ENCODE results near the gene EIF2S1.
A peak's percentile ranks its signal among the peaks of the same experiment; 100 is the strongest.
"Not testable (repeated sequence)": the region's sequence is repeated elsewhere in the genome, so short reads cannot be mapped to it uniquely, and the experiment has no call there.

EIF2S1 gene

DNA sequence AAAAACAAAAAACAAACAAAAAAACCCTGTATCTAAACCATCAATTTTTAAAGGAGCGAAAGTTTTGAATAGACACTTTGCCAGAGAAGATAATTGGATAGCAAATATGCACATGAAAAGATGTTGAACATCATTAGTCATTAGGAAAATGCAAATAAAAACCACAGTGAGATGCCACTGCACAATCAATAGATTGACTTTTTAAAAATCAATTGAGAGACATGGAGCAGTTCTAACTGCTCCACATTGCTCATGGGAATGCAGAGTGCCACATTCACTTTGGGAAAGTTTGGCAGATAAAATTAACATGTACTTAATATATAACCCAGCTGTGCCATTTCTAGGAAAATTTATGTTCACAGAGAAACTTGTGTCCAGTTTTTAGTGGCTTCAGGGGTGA lies 12.7 kb downstream of the EIF2S1 start:
- DNase-seq, result no peak

DNA sequence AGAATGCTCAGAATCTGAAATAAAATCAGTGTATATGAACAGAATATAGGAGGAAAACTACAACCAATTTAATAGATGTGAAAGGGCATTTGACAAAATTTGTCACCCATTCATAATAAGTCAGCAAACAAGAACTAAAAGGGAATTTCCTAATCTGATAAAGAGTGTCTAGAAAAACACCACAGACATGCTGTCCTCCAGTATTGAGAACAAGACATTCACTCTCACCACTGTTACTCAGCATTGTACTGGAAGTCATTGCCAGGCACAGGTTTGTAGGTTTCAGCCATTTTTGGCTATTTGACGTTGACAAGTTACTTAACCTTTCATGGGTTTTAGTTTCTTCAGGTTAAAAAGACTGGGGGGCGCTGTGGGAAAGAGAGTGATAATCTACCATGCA lies 13.2 kb downstream of the EIF2S1 start:
- no peak for DNase-seq

DNA sequence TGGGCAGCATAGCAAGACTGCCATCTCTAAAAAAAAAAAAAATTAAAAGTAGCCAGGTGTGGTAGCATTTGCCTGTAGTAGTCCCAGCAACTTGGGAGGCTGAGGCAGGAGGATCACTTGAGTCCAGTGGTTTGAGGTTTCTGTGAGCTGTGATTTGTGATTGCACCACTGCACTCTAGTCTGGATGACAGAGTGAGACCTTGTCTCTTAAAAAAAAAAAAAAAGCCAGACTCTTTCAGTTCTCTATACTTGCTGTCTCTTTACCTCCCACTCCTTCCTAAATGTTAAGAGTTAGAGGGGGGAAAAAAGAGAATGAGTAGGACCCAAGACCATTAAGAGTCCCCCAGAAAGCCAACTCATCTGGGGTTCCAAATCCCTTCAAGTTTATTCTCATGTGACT lies 17.8 kb downstream of the EIF2S1 start:
- no peak for DNase-seq

DNA sequence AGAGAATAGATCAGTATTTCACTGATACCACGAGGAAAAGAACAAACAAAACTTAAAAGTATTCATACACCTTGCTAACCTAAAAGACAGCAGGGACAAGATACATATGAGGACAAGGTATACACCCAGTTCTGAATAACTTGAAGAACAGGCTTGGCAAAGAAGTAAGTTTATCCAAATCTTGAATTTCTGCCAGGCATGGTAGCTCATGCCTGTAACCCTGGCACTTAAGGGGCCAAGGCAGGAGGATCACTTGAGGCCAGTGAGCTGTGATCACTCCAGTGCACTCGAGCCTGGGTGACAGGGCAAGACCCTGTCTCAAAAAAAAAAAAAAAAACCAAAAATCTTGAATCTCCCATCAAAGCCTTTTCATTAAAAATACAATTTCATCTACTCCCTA lies 25.0 kb downstream of the EIF2S1 start:
- no peak for DNase-seq

DNA sequence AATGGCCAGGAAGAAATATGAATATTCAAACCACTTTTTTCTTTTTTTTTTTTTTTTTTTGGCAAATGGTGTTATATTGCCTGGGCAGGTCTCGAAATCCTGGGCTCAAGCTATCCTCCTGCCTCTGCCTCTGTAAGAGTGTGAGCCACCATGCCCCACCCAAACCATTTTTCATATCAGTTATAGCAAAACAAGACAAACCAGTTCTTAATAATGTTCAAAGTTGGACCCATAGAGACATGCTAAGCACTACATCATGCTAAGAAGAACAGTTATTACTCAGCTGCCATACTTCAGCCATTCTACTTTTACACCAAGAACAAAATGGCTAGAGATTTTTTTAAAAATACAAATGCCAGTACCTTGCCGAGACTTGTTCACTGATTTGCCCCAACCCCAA lies 25.5 kb downstream of the EIF2S1 start:
- DNase-seq, result no peak

DNA sequence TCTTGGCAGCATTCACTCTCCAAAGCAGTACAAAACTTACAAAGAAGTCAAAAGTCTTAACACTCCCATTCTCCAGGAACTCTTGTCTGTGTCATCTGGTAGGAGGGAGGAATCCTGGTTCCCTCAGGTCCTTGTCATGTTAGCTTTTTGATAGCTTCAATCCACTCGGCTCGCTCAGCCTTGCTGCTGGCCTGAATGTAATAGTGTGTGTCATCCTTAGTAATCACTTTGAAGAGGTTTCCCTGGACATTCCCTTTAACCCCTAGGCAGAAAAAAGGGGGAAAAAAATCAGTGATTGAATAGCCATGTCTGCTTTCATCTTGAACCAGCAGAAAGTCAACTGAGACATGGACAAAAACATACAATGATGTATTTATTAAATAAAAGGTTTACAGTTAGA lies 27.1 kb downstream of the EIF2S1 start:
- DNase-seq, result no peak

DNA sequence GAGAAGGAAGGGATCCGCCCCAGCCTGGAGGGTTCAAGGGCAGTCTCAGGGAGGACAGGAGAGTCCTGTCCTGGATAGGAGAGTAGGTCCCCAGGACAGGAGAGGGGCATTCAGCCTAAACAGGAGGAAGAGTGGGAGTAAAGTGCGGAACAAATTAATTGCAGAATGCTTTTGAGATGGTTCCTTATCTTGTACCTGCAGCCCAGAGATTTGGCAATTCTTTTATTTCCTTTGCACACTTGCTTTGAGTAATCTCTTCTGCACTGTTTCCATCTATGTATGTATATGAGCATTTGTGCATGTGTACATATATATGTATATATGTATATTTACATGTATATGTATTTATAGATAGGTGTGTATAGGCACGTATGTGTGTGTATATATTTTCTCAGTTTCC lies 29.1 kb downstream of the EIF2S1 start:
- no peak for DNase-seq

DNA sequence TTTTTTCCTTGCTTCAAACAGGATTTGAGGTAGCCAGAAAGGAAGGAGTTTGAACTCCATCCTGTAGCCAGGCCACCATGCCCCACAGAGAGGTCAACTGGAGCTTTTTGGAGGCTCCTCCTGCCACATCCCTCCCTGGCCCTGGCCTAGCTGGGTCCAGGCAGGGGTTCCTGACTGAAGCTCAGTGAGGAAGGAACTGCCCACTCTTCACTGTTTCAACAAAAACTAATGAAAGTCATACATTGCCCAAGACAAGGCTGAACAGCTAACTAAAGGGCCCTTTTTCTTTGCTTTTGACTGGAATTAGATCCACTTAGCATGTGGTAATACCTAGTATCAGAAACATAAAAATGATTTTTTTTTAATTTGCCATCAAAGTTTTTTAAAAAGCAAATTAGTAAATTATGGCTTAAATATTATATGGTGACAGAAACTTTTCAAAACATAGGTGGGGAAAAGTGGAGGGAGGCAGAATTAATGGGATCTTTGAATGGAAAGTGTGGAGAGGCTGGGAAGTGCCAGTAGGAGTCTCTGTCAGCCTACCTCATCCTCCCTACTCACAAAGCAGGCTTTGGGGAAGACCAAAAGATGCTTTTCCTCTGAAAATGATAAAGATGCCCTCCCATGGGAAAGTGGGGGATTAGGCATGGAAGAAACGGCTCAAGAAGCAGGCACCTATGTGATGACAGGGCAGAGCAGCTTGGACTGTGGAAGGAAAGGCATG lies 29.8 kb downstream of the EIF2S1 start:
- DNase-seq, result no peak

DNA sequence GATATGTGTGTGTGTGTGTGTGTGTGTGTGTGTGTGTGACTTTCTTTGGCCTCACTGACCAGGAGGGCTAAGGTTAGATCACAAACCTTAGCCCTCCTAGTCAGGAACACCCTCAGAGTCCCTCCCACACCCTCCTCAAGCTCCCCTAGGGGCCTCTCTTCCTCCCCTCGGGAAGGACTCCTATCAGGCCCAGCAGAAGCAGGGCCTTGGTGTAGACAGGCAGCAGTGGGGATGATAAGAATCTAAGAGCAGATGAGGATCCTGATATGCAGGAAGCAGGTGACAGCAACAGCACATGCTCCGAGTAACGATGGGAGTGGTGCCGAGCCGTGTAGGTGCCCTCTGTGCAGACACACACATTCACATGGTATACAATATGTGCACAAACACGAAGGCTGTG lies 31.1 kb downstream of the EIF2S1 start:
- DNase-seq, result no peak

DNA sequence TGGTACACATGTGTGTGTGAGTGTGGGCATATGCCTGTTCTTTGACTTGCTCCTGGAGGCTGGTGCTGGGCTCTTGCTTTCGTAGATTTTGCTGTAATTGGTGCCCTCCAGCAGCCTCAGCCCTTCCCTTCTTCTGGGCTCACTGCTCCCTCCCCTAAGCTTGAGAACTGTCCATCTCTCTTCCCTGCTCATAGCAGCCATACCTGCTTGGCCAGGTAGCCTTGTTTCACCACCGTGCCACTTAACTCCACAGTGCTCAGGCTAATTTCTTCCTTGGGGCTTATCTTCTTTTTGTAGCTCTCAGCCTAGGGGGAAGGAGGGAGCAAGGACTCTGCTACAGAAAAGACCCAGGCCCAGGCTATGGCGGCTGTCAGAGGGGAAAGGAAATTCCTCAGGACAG lies 32.0 kb downstream of the EIF2S1 start:
- DNase-seq, result peak; percentile 79

DNA sequence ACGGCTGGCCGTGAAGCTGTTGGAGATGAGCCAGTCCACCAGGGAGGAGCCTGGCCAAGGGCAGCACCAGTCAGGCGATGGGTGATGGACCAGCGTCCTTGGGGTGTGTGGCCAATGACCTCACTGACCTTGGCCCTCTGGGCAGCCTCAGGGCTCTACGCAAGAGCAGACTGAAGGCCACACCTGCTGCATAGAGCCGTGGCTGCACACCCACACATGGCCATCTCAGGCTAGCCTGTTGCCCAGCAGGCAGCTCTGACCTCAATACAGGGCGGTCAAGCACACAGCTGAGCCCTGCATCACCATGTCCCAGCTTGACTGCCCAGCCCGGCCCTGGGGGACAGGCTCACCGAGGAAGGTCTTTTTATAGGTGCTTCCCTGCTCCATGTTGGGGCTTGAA lies 32.7 kb downstream of the EIF2S1 start:
- no peak for DNase-seq

DNA sequence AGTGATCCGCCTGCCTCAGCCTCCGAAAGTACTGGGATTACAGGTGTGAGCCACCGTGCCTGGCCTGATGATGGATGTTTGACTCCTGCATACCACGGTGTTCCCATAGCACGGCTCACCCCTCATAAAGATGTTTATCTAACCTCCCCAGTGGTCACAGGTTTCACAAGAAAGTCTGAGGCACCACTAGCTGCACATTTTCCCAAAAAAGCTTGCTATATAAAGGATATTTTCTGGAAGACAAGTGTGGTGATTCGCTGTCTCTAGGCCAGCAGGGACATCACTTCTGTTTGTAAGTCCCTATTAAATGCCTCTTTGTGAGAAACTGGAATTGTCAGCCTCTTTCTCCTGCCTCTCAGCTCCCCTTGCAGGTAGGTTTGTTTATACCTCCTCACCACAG lies 33.6 kb downstream of the EIF2S1 start:
- DNase-seq, result no peak

DNA sequence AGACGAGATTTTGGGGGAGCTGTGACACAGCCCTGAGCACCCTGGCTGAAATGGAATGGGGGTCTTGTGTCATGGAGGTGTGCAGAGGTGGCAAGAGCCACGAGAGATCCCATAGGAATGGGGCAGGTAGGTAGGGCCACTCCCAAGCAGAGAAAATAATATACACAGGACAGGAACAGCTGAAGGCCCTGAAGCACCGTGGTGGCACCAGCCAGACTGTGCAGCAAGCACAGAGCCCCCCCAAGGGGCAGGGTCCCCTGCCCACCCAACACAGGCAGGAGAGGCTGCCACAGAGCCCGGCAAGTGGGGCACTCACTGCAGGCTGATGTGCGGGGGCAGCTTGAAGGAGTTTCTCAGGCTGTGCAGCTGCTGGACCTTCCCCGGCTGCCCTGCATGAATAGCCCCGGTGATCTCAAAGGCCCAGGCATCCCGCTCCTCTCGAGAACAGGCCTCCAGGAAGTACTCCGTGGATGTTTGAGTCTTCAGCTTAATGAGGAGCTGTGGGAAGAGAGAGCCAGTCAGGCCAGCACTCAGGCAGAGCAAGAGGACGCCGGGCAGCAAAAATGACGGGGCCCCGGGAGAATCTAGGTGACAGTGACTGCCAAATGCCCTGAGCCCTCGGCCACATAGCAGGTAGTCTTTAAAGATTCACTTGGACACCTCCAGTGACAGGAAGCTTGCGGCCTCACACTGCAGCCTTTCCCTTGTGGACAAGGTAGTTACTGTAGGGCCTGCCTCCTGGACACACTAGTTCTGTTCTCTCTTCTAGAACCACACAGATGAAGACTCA lies 35.2 kb downstream of the EIF2S1 start:
- peak; percentile 82 for DNase-seq

DNA sequence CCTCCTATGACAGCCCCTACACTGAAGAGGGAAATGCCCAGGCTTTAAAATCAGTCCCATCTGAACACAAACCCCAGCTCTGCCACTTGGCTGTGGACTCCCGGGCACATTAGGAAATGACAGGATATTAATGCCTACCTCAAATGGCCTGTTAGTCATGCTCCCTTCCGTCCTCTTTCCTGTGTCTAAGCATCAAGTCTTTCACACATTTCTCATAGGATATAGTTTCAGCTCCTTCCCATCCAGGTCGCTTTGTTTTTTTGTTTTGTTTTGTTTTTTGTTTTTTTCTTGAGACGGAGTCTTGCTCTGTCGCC lies 35.7 kb downstream of the EIF2S1 start:
- no peak for DNase-seq

DNA sequence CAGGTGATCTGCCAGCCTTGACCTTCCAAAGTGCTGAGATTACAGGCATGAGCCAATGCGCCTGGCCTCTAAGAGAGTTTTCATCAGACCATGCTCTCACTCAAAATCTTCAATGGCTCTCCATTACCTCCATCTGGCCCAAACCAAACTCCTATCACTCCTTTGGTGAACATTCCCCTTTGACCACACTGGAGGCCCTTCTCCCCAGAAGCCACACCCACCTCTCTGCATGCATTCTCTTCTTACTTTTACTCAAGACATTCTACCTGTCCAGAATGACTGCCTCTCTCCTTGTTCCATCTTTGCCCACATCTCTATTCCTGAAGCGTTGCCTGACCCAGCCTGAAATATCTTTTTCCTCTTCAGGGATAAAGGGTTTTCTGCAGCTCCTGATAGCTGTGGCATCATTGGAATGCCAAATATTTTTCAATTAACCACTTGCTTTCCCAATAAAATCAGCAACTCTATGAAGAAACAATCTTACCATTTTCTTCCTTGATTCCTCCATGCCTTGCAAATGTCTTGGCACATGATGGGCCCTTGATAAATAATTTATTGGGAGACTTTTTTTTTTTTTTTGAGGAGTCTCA lies 36.3 kb downstream of the EIF2S1 start:
- DNase-seq, result peak; percentile 56

DNA sequence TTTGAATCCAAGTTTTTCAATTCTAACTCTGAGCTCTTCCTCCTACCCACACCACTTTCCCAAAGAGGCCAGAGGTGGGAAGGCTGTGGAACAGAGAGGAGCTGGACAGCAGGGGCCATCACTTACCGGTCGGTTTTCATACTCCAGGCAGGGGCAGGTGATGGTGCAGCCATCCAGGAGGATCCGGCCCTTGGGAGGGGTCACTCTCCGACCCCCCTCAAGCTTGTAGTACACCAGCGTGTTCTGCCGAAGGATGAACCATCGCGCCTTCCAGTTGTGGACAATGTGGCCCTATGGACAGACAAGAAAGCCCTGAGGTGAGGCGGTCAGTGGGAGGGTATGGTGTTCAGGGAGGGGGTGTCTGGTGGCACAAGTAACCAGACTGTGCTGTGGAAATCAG lies 37.4 kb downstream of the EIF2S1 start:
- DNase-seq, result peak; percentile 35

DNA sequence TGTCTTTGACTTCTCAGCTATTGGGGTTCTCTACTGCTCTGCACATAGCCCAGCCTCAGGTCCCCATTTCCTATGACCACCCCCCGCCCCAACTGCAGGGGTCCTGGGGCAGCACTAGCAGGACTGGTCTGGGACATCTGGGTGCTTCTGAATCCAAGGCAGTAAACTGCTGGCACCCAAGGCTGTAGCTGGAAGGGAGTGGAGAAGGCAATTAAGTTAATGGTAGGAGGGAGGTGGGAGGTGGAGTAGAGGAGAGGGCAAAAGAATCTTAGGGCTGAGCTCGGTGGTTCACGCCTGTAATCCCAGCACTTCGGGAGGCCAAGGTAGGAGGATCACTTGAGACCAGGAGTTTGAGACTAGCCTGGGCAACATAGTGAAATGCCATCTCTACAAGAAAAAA lies 40.3 kb downstream of the EIF2S1 start:
- DNase-seq, result peak; percentile 50

DNA sequence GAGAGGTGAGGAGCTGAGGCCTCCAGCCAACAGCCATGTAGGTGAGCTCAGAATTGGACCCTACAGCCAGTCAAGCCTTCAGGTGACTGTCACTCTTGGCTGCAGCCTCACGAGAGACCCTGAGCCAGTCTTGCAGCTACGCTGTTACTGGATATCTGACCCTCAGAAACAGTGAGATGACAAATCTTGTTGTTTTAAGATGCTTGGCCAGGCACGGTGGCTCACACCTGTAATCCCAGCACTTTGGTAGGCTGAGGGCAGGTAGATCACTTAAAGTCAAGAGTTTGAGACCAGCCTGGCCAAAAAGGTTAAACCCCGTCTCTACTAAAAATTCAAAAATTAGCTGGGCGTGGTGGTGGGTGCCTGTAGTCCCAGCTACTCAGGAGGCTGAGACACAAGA lies 45.6 kb downstream of the EIF2S1 start:
- no peak for DNase-seq

DNA sequence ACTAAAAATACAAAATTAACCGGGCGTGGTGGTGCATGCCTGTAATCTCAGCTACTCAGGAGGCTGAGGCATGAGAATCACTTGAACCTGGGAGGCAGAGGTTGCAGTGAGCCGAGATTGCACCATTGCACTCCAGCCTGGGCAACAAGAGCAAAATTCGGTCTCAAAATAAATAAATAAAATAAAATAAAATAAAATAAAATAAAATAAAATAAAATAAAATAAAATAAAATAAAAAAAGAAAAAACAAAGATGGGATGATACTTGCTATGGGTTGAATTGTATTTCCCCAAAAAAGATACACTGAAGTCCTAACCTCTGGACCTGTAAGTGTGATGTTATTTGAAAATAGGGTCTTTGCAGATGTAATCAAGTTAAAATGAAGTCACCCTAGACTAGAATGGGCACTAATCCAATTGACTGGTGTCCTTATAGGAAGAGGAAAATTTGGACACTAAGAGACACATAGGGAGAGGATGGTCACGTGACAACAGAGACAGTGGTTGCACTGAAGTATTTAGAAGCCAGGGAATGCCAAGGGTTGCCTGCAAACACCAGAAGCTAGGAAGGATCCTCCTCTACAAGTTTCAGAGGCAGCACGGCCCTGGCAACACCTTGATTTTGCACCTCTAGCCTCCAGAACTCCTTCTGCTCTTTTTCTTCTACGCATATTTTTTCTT lies 48.1 kb downstream of the EIF2S1 start:
- DNase-seq, result not testable (repeated sequence)

DNA sequence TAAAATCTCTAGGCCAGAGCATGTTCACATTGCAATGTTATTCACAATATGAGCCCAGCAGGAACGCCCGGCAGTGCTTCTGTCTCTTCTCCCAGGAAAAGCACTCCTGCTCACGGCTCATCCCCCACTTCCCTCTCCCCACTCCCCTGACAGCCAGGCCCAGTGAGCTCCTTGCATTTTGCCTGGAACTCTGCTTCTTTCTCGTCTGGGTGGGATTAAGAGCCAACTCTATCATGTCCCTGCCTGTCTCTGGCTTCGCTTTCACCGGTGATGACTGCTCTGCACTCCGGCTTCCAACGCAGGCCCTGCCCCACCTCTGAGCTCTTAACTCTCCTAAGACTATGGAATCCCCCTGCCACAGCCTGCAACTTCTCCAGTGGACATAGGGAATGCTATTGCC lies 49.3 kb downstream of the EIF2S1 start:
- peak; percentile 75 for DNase-seq

DNA sequence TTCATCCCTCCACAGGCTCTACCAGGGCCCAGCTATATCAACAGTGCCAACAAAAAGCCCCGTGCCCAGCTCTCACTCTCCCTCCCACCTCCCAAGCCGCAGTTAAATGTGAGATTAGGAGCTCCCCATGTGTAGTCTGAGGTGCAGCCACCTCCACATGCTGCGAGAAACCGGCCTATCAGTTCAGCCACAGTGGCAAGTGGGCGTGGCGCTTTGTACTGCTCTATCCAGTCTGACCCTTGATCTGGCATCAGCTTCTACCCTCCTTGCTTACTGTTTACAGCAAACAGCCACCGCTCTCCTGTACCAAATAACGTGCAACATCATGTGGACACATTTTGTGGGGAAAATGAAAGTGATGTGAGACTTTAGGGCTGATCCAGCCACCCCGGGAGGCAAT lies 50.2 kb downstream of the EIF2S1 start:
- DNase-seq, result no peak

DNA sequence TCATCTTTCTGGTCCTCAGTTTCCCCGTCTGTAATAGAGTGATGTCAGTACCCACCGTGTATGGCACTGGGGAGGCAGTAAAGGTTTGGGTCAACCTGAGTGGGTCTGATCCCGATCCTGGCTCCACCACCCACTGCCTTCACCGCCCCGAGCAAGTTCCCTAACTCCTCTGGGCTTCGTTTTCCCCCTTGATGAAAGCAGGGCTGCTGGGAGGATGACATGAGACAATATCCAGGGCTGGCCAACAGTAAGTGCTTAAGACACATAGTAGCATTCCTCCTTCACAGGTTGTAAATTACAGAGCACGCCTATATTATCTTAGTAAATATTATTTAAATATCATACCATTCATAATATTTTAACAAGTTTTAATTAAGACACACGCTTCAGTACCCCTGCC lies 51.2 kb downstream of the EIF2S1 start:
- DNase-seq, result no peak

DNA sequence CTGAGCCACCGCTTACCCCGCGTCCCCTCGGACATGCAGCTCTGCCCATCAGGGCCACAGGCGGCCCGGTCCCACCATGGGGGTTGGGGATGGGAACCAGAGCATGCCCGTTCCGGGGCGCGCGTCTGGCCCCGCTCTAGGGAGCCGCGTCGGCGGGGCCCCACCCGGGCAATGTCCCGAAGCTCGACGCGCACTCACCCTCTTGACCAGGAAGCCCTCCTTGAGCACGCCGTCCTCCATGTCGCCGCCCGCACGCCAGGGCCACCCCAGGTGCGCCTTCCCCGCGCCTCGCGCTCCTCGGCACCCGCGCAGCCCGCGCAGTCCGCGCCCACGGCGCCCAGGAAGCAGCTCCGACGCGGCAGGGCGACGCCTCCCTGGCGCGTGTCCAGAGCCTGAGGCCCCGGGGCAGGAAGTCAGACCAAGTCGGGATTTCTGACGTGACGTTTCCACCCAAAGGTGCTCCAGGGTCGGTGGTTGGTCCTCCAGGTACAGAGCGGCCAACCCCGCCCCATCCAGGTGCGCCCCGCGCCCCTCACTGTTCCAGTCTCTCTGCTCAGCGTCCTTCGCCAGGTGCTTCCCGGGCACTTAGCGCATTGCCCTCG lies 51.8 kb downstream of the EIF2S1 start, which contains the start of gene PLEK2:
Gene PLEK2, minus strand, starts transcription at position 346 of the 602 bp plus-strand sequence. Its CDS starts 106 bp downstream, at position 240.
- DNase-seq, result no peak
